PC-3 (cell line): ENCODE results near the gene ZNF132. TPM values are rescaled to one million over a fixed set of nuclear protein-coding genes. Genes with fewer than 3 reads are reported as not detected.

Experiments used
- ATAC-seq: fragments of 200-7000 bp; cut with Tn5 transposase; 2 replicates; pipeline ENCODE4 v1.9.1; 2020; ENCODE audit warnings: mild to moderate bottlenecking, moderate library complexity
- BruUV-seq: library from RNA; stranded (reverse); fragments of 400-500 nt; replicated peaks from 2 replicates; lab custom pipeline; 2021; lab: Mats Ljungman, UMichigan
- CTCF ChIA-PET: fragments of 300-600 bp; sonication (Branson Sonifier 250); formaldehyde crosslinking; loops from one replicate; lab custom pipeline; 2022; ENCODE audit warnings: antibody characterized with exemption; lab: Charles Lee
- POLR2A ChIA-PET: fragments of 300-600 bp; sonication (Branson Sonifier 250); formaldehyde crosslinking; loops from one replicate; lab custom pipeline; 2022; ENCODE audit warnings: antibody characterized with exemption; ENCODE audit not compliant: unreplicated experiment; lab: Charles Lee
- DNase-seq: peaks from one replicate; pipeline ENCODE4 v3.0.0-alpha.2; 2015
- H2AFZ ChIP-seq: fragments of 300-600 bp; sonication (generic); 2 replicates; pipeline ENCODE4 v1.6.0; 2016; ENCODE audit warnings: antibody characterized with exemption, low read length
- H3F3A ChIP-seq: fragments of 300-600 bp; sonication (generic); one replicate; pipeline ENCODE4 v1.6.0; 2017; ENCODE audit warnings: antibody characterized with exemption, low read length, control low read depth, mild to moderate bottlenecking; ENCODE audit not compliant: unreplicated experiment
- H3K27ac ChIP-seq: fragments of 300-600 bp; sonication (generic); 2 replicates; pipeline ENCODE4 v1.5.1; 2016; ENCODE audit warnings: mild to moderate bottlenecking, low read length
- H3K27me3 ChIP-seq: fragments of 300-600 bp; sonication (generic); 2 replicates; pipeline ENCODE4 v1.6.1; 2016; ENCODE audit warnings: low read length, mixed read lengths
- H3K36me3 ChIP-seq: fragments of 300-600 bp; sonication (generic); 2 replicates; pipeline ENCODE4 v1.6.1; 2016; ENCODE audit warnings: low read depth, mixed run types, low read length, mixed read lengths
- H3K4me1 ChIP-seq: fragments of 300-600 bp; sonication (generic); 2 replicates; pipeline ENCODE4 v1.5.1; 2016; ENCODE audit warnings: low read length; ENCODE audit not compliant: insufficient read depth
- H3K4me2 ChIP-seq: fragments of 300-600 bp; sonication (generic); 2 replicates; pipeline ENCODE4 v1.6.0; 2016; ENCODE audit warnings: low read length
- H3K4me3 ChIP-seq: fragments of 300-600 bp; sonication (generic); 2 replicates; pipeline ENCODE4 v1.5.1; 2016; ENCODE audit warnings: mild to moderate bottlenecking, low read length, mixed read lengths
- H3K79me2 ChIP-seq: fragments of 300-600 bp; sonication (generic); 2 replicates; pipeline ENCODE4 v1.6.1; 2017; ENCODE audit warnings: low read length, mixed read lengths
- H3K9ac ChIP-seq: fragments of 300-600 bp; sonication (generic); 2 replicates; pipeline ENCODE4 v1.6.0; 2016; ENCODE audit warnings: mild to moderate bottlenecking, low read length
- H3K9me2 ChIP-seq: fragments of 300-600 bp; sonication (generic); replicated peaks from 2 replicates; pipeline ENCODE4 v1.6.1; 2016; ENCODE audit warnings: mixed run types, low read length, mixed read lengths
- H3K9me3 ChIP-seq: fragments of 300-600 bp; sonication (generic); 2 replicates; pipeline ENCODE4 v1.6.1; 2016; ENCODE audit warnings: low read length, mixed read lengths
- H4K20me1 ChIP-seq: fragments of 300-600 bp; sonication (generic); 2 replicates; pipeline ENCODE4 v1.6.1; 2016; ENCODE audit warnings: low read length, mixed read lengths
- EZH2 ChIP-seq: fragments of 300-600 bp; sonication (generic); IDR thresholded peaks from one replicate; pipeline ENCODE4 v1.6.1; 2017; ENCODE audit warnings: antibody characterized with exemption, mild to moderate bottlenecking, low read length; ENCODE audit not compliant: unreplicated experiment
- EZH2phosphoT487 ChIP-seq: fragments of 300-600 bp; sonication (generic); IDR thresholded peaks from 2 replicates; pipeline ENCODE4 v1.6.1; 2018; ENCODE audit warnings: mild to moderate bottlenecking, antibody characterized with exemption, low read length, borderline replicate concordance
- intact Hi-C: fragments of 100-400 bp; cut with micrococcal nuclease; formaldehyde crosslinking; loops from 2 replicates; pipeline ENCODE4 v1.9.0; 2023
- total RNA-seq: library from RNA; depleted of rRNA; stranded (reverse); fragments of >200 nt; gene quantifications from 2 replicates; pipeline ENCODE4 v1.2.3, GENCODE V29; 2014
- TF ChIP-seq, protein P1 (sequence below): fragments of 300-600 bp; sonication (generic); conservative IDR thresholded peaks from 2 replicates; pipeline ENCODE4 v1.5.1; 2017; ENCODE audit warnings: antibody characterized with exemption, low read depth, mild to moderate bottlenecking, low read length

Gene ZNF132
- total RNA-seq, 1 experiment from 2014 or later, result not detected

DNA sequence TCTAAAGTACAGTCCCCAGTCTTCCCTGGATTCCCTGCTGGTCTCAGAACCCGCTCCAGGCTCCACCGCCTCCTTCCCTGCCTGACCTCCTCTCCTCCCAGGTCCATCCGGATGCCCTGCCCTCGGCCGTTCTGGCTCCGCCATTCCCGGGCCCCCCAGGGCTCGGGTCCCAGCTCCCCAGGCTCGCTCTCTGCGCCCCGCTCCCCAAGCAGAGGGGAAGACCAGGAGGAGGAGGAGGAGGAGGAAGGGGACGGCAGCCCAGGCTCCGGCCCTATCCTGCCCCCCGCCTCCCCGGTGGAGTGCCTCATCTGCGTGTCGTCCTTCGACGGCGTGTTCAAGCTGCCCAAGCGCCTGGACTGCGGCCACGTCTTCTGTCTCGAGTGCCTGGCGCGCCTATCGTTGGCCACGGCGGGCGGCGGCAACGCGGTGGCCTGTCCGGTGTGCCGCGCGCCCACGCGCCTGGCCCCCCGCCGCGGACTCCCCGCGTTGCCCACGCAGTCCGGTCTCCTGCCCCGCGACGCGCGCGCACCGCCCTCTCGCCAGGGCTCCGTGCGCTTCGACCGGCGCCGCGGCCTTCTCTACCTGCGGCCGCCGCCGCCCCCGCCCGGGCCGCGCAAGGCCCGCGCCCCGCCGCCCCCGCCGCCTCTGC, 43.9 kb downstream of the ZNF132 start:
- ChIA-PET CTCF (no interaction called here), POLR2A (no interaction called here)
- peaks cover 31% of the 10 kb centered on the region for H3K4me1 ChIP-seq
- H3K9me3 ChIP-seq, result no peaks in the 10 kb centered on the region
- no peak overlapping the region for H3K9ac ChIP-seq
- TF ChIP-seq EZH2phosphoT487, result no peak
- TF ChIP-seq, protein P1, sequence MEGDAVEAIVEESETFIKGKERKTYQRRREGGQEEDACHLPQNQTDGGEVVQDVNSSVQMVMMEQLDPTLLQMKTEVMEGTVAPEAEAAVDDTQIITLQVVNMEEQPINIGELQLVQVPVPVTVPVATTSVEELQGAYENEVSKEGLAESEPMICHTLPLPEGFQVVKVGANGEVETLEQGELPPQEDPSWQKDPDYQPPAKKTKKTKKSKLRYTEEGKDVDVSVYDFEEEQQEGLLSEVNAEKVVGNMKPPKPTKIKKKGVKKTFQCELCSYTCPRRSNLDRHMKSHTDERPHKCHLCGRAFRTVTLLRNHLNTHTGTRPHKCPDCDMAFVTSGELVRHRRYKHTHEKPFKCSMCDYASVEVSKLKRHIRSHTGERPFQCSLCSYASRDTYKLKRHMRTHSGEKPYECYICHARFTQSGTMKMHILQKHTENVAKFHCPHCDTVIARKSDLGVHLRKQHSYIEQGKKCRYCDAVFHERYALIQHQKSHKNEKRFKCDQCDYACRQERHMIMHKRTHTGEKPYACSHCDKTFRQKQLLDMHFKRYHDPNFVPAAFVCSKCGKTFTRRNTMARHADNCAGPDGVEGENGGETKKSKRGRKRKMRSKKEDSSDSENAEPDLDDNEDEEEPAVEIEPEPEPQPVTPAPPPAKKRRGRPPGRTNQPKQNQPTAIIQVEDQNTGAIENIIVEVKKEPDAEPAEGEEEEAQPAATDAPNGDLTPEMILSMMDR, result no peak
- no peak for TF ChIP-seq EZH2
- H2AFZ ChIP-seq, result no peak overlapping the region
- peaks cover 35% of the 10 kb centered on the region for H3K36me3 ChIP-seq
- H4K20me1 ChIP-seq, result peaks cover 34% of the 10 kb centered on the region
- H3K4me3 ChIP-seq, result no peak overlapping the region
- peaks cover 22% of the 10 kb centered on the region for H3F3A ChIP-seq
- no peaks in the 10 kb centered on the region for H3K27me3 ChIP-seq
- ATAC-seq (peak; percentile 10), DNase-seq (no peak)
- no peak overlapping the region for H3K4me2 ChIP-seq
- peaks cover 24% of the 10 kb centered on the region for H3K79me2 ChIP-seq
- no peak overlapping the region for H3K27ac ChIP-seq
- intact Hi-C loops, result no loop called here
- H3K9me2 ChIP-seq, result no peaks in the 10 kb centered on the region
- no TSS peak for BruUV-seq

GRCh38 chr19:58395220-58395978, 44.6 kb downstream of the ZNF132 start, which contains the start of gene RNF225:
Gene RNF225, plus strand, starts transcription at chr19:58395656. Its CDS starts 434 bp downstream, at chr19:58396090.
- H3K79me2 ChIP-seq, result peaks cover 31% of the 10 kb centered on the region
- no peak within 1 kb of the TSS for H3K9ac ChIP-seq
- H3F3A ChIP-seq, result peaks cover 22% of the 10 kb centered on the region
- ATAC-seq (peak; percentile 59), DNase-seq (peak; percentile 83)
- H3K27ac ChIP-seq, result peak within 1 kb of the TSS; percentile 6; the same call in 1 of the 2 replicates
- H4K20me1 ChIP-seq, result peaks cover 41% of the 10 kb centered on the region
- H2AFZ ChIP-seq, result no peak within 1 kb of the TSS
- H3K9me2 ChIP-seq, result no peaks in the 10 kb centered on the region
- intact Hi-C loops, result no loop called here
- no peaks in the 10 kb centered on the region for H3K9me3 ChIP-seq
- peaks cover 28% of the 10 kb centered on the region for H3K4me1 ChIP-seq
- TF ChIP-seq, protein P1, result no peak
- TF ChIP-seq EZH2, result no peak
- TF ChIP-seq EZH2phosphoT487, result no peak
- H3K4me3 ChIP-seq, result no peak within 1 kb of the TSS
- ChIA-PET POLR2A (no interaction called here), CTCF (no interaction called here)
- BruUV-seq, result no TSS peak
- no peak within 1 kb of the TSS for H3K4me2 ChIP-seq
- no peaks in the 10 kb centered on the region for H3K27me3 ChIP-seq
- H3K36me3 ChIP-seq, result peaks cover 42% of the 10 kb centered on the region

DNA sequence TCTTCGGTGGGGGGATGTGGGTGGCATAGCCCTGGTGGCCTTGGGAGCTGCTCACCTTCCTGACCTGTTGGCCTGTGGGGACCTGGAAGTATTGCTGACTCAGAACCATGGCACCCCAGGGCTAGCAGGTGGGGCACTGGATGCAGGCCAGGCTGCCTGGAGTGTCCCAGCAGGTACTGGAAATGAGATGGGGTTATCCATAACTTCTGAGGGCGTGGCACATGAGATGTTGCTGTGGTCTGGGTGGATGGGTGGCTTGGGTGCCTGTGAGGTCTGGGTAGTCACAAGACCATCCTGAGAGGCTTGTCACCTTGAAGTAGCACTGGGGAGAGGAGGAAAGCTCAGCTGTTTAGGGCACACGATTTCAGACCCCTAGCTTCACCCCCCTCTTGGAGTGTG, 45.1 kb downstream of the ZNF132 start:
- intact Hi-C loops, result no loop called here
- Histone ChIP-seq H3K9ac (no peak overlapping the region), H3K79me2 (peaks cover 36% of the 10 kb centered on the region), H4K20me1 (peaks cover 41% of the 10 kb centered on the region), H3K27ac (peak overlapping the region; percentile 6; the same call in 1 of the 2 replicates), H3K9me3 (no peaks in the 10 kb centered on the region), H3K4me3 (no peak overlapping the region), H2AFZ (no peak overlapping the region), H3K9me2 (no peaks in the 10 kb centered on the region), H3K4me2 (no peak overlapping the region), H3K27me3 (no peaks in the 10 kb centered on the region), H3K36me3 (peaks cover 46% of the 10 kb centered on the region), H3F3A (peaks cover 22% of the 10 kb centered on the region), H3K4me1 (peaks cover 24% of the 10 kb centered on the region)
- DNase-seq (peak; percentile 45), ATAC-seq (peak; percentile 35)
- BruUV-seq, result no TSS peak
- ChIA-PET POLR2A (no interaction called here), CTCF (no interaction called here)
- no peak for TF ChIP-seq EZH2phosphoT487
- TF ChIP-seq, protein P1, result no peak
- no peak for TF ChIP-seq EZH2
